Activated CD4-positive, CD25-positive, alpha-beta regulatory T cell treated with anti-CD3 and anti-CD28 coated beads, Interleukin-2, amount 50 U/mL, for 72 hours (primary cell): Measurements from ENCODE around the gene PBX1.

Experiments
- DNase-seq: peaks from one replicate; pipeline ENCODE4 v3.0.0; 2021

PBX1 gene

GRCh38 chr1:164622068-164622845 is 63.3 kb downstream of the PBX1 start:
- no peak for DNase-seq

DNA sequence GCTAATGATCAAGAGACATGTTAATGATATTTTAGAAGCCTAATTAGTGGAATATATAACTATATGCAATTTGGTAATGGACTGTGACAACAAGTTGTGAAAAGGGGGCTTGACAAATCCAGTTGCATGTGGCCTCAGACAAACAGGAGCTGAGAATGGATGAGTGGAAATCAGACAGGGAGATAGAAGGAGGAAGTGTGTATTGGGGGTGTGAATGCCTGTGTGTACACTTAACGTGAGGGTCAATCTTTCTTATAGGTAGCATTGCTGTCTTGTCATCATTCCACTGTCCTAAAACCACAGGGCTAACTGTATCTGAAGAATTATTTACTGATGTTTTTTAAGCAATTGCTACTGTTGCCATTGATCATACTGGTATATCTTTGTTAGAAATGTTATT is 64.8 kb downstream of the PBX1 start:
- DNase-seq: no peak

GRCh38 chr1:164624400-164624799 is 65.4 kb downstream of the PBX1 start:
- DNase-seq: no peak

GRCh38 chr1:164625004-164625617 is 66.1 kb downstream of the PBX1 start:
- DNase-seq: no peak

DNA sequence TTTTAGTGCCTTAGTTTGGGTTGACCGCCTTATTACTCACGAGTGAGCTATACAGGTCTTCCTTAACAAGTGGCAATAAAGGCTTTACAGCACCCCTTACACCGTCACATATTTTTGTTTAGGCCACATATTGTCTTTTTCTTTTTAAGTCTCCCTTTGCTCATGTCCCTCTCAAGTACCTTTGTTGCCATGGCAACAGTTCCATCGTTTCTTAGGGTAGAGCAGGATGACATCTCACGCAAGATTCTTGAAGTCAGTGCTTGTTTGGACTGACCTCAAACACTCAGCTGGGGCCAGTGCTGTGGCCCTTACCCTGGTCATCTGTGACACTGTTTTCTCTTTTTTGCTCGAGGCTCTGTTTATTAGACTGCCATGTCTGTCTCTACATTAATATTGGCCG is 69.8 kb downstream of the PBX1 start:
- DNase-seq: no peak

DNA sequence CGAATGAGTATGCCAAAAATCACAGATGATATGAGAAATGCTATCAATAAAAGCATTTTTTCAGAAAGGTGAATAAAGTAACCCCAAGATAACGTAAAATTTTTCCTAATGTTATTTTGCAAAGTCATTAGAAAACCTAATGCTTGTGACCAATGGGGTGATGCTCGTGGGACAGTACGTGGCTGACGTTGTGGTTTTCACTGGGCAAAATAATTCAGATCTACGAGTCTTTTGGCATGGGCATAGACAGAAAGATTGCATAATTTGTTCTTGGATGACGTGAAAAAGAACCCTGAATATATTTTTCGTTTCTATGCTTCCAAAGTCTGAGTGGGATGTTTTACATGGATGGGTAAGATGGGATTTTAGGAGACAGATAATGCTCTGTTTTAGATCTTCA is 71.0 kb downstream of the PBX1 start:
- DNase-seq: no peak

DNA sequence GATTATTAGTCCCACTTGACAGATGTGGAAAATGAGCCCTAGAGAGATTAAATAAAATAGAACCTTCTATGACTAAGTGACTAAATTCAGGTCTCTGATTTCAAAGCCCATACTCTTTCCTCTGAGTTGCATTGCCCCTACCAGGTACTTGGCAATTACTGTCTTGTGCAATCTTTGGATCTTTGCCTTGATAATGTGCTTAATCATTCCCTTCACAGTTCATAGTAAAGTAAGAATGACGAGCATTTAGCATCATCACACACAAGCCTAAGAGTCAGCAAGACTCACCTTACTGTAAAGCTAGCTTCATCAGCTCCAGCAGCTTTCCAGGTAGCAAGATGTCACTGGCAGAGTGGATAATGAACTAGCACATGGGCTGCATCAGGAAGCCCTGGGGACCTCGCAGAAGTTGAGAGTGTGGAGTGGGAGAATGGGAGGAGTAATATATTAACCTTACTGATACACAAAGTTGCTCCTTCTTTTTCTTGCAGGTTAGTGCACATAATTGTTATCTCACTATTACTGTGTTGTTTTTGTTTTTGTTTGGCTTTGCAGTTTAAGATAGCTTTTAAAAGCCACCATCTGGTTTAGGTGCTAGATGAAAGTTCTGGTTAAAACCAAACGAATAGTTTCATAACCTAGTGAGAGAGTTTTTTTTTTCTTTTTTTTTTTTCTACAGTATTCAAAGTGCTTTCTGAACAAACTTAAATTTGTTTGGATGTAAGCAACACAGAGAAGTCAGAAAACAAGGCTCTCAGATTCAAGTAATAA is 71.8 kb downstream of the PBX1 start:
- no peak for DNase-seq

DNA sequence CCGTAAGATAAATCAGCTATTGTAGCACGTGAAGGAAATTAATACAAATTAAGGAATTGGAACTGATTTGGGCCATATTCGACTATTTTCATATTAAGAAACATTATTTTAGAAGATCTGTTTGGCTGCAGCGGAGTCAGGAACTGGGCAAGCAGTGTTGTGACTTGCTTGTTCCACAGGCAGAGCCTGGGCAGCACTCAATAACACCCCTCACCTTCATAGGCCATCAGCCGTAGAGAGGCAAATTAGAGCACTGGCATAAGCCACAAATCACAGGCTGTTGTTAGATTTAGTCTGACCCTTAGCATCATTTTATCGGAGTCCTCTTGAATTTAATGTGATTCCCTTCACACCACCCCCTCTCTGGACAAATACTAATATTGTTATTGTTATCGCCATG is 72.8 kb downstream of the PBX1 start:
- no peak for DNase-seq

DNA sequence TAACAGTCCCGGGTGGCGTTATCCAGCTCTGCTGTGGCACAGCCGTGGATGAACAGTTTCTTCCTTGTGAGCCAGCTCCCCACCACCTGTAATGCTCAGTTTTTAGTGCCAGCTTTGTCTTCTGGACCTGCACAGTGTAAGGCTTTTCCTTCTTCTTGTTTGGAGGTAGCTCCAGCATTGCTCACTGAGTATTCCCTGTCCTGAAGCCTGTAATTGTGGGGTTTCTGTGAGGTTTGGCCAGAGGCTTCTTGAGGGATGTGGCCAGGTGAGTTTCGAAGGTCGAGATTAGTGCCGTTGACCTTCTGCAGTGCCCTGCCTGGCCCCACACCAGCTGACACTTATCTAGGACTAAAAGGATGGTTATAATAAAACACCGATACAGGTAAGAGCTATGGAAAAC is 75.0 kb downstream of the PBX1 start:
- no peak for DNase-seq

- DNase-seq: no peak
Observed at GRCh38 chr1:164635059-164635802, 76.2 kb downstream of the PBX1 start.

GRCh38 chr1:164635803-164636731 is 77.1 kb downstream of the PBX1 start:
- DNase-seq: no peak

DNA sequence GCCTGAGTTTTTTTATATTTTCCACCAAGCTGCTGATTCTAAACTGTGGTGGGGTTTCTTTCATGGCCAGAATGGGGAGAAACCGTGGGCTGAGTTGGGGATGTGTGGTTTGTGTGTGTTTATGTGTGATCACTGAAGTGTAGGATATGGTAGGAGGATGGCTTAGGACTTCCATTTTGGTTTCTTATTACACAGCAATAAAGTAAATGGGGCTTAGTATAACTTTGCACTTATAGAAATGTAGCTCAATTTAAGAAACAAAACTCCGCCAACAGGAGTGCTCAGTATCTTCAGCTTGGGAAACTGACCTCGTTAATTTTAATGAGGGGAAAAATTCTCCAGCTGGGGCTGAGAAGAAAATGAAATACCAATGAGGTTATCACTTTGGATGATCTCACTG is 77.8 kb downstream of the PBX1 start:
- DNase-seq: no peak

- no peak for DNase-seq
Observed at GRCh38 chr1:164637461-164638375, 78.7 kb downstream of the PBX1 start.

DNA sequence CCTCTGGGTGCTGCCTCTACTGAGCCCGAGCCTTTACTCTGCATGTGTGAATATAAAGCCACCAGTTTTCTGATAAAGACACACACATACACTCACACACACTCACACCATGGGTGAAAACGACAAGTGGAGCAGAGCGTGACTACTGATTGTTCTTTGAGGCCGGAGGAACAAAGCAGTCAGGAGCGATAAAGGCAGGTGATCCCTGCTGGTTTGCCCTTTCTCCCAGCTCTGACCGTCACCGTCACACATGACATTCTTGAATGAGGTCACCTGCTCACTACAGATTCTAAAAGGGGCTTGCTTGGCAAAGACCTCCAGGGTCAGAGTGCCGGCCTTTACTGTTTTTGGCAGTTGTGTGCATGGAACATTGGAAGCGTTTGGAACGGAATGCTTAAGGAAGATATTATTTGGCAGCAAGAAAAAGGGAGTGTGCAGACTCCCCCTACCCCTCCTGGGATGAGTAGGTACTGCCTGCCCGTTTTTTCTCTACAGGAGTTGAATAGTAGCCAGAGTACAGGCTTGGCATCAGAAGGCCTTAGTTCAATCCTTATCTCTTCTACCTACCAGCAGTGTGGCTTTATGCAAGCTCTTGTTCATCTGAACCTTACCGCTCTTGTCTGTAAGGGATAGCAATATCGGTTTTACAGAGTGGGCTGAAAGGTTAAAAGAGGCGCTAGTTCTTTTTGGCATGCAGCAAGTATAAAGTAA is 79.7 kb downstream of the PBX1 start:
- no peak for DNase-seq

GRCh38 chr1:164640686-164641352 is 81.8 kb downstream of the PBX1 start:
- no peak for DNase-seq

DNA sequence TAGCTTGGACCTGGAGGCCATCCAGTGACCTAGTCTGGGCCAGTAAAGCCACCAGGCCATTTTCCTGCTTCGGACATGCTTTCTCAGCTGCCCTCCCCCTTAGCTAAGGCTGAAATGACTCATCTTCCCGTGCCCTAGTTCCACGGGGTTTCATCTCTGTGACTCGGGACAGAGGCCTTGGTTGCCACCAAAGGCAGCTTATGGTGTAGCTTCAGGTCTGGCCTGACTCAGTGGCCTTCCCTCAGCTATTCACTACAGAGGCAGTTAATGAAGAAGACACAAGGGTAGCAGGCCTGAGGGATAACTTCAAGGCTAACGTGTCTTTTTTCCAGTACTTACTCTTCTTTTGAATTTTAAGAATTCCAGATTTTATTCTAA is 82.4 kb downstream of the PBX1 start:
- no peak for DNase-seq

DNA sequence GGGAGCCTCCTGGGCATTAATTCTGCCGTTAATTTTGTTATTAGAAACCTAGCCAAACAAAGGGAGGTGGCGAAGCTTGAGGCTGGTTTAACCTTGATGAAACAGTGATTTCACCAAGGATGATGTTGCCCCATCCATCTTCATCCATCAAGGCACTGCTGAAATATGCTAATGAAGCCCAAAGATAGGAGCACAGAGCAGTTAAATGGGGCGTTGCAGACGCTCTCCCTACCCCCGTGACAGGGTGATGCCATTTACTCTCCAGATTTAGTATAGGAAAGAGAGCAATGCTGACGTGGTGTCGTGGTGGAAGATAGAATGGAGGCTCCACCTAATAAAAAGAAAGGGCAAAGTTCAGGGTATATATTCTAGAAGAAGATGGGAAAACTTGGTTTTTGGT is 84.0 kb downstream of the PBX1 start:
- DNase-seq: no peak

- no peak for DNase-seq
Observed at GRCh38 chr1:164644268-164644667, 85.3 kb downstream of the PBX1 start.

GRCh38 chr1:164644774-164645644 is 86.0 kb downstream of the PBX1 start:
- DNase-seq: no peak
